IPS-NIHi11 (cell line): ENCODE results near the gene JAKMIP2.
"Not testable (repeated sequence)": the region's sequence is repeated elsewhere in the genome, so short reads cannot be mapped to it uniquely, and the experiment has no call there.

Experiments used
- DNase-seq: peaks from one replicate; pipeline ENCODE4 v3.0.0; 2012; ENCODE audit warnings: mixed read lengths, low spot score

The JAKMIP2 gene

GRCh38 chr5:147782110-147783028 lies at the start of gene JAKMIP2:
JAKMIP2 (minus strand) TSS chr5:147782728; CDS start chr5:147671806, 110,922 bp downstream.
- DNase-seq = peak; percentile 97

- DNase-seq = no peak
Measured at GRCh38 chr5:147831465-147831864, 48.9 kb upstream of the JAKMIP2 start, which contains the start of gene SPINK1. SPINK1 (minus strand) TSS chr5:147831671; CDS start chr5:147831577, 94 bp downstream.

- DNase-seq = no peak
Measured at GRCh38 chr5:147830035-147830434, 47.5 kb upstream of the JAKMIP2 start.

GRCh38 chr5:147827017-147827416 lies 44.5 kb upstream of the JAKMIP2 start:
- not testable (repeated sequence) for DNase-seq

- no peak for DNase-seq
Measured at GRCh38 chr5:147826361-147826760, 43.8 kb upstream of the JAKMIP2 start.

GRCh38 chr5:147822686-147823491 lies 40.4 kb upstream of the JAKMIP2 start:
- peak; percentile 67 for DNase-seq

GRCh38 chr5:147822222-147822621 lies 39.7 kb upstream of the JAKMIP2 start:
- not testable (repeated sequence) for DNase-seq

GRCh38 chr5:147821766-147822165 lies 39.2 kb upstream of the JAKMIP2 start:
- DNase-seq = no peak

- DNase-seq = no peak
Measured at GRCh38 chr5:147819261-147819770, 36.8 kb upstream of the JAKMIP2 start.

- no peak for DNase-seq
Measured at GRCh38 chr5:147818290-147818689, 35.8 kb upstream of the JAKMIP2 start.

- DNase-seq = no peak
Measured at GRCh38 chr5:147813696-147814095, 31.2 kb upstream of the JAKMIP2 start.

- no peak for DNase-seq
Measured at GRCh38 chr5:147809830-147810666, 27.5 kb upstream of the JAKMIP2 start.

- no peak for DNase-seq
Measured at GRCh38 chr5:147805030-147805454, 22.5 kb upstream of the JAKMIP2 start.

GRCh38 chr5:147804334-147804733 lies 21.8 kb upstream of the JAKMIP2 start:
- no peak for DNase-seq

GRCh38 chr5:147803926-147804325 lies 21.4 kb upstream of the JAKMIP2 start:
- no peak for DNase-seq

- DNase-seq = not testable (repeated sequence)
Measured at GRCh38 chr5:147803161-147803560, 20.6 kb upstream of the JAKMIP2 start.

- DNase-seq = no peak
Measured at GRCh38 chr5:147801461-147801860, 18.9 kb upstream of the JAKMIP2 start.

- DNase-seq = no peak
Measured at GRCh38 chr5:147800491-147800890, 18.0 kb upstream of the JAKMIP2 start.

GRCh38 chr5:147796556-147797308 lies 14.2 kb upstream of the JAKMIP2 start:
- DNase-seq = no peak

GRCh38 chr5:147791181-147791580 lies 8.7 kb upstream of the JAKMIP2 start:
- no peak for DNase-seq

GRCh38 chr5:147789820-147790219 lies 7.3 kb upstream of the JAKMIP2 start:
- no peak for DNase-seq
